H54 (cell line): Measurements from ENCODE around the gene CLDN2.

Experiments
- DNase-seq: peaks from one replicate; pipeline ENCODE4 v3.0.0; 2011; ENCODE audit warnings: low spot score, mixed read lengths; ENCODE audit not compliant: insufficient read length
- FAIRE-seq: peaks from 3 replicates; lab custom pipeline; 2011; peaks lifted over from hg19 to GRCh38; lab: Jason Lieb, UNC
- POLR2A ChIP-seq: IDR thresholded peaks from 2 replicates; pipeline ENCODE4 v1.6.1; 2011; ENCODE audit warnings: low read depth, mild to moderate bottlenecking, low read length

CLDN2 gene

DNA sequence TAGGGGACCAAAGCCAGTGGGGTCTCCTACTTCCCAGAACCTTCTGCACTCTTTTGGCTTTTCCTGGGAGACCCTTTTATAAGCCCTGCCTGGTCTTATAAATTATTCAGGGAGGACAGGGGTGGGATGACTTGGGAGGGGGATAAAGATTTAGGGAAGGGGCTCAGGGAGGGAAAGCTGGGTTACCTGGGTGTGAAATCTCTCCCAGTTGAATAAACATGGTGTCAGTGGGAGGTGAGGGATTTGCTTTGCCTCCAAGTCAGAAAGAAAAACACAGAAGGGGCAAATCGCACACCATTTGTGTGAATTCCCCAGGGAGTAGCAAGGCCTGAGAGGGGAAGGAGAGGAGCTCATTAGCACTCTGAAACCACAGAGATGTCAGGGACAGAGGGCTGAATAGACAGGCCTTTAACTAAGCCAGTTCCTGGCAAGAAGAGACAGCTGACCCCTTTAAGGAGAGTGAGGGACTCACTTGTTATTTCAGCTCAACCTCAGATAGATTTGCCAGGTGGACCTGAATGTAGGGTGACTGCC, 16.8 kb upstream of the CLDN2 start, which contains the start of gene RIPPLY1:
Gene RIPPLY1 (minus strand): TSS at position 51 of the 534 bp plus-strand sequence. CDS start 54 bp downstream, outside the sequence.
- no peak for TF ChIP-seq POLR2A
- FAIRE-seq (no peak), DNase-seq (no peak)

- FAIRE-seq (no peak), DNase-seq (no peak)
- no peak for TF ChIP-seq POLR2A
Observed at GRCh38 chrX:106903856-106904528, 16.2 kb upstream of the CLDN2 start.

- FAIRE-seq = no peak
- DNase-seq = no peak
- TF ChIP-seq POLR2A = no peak
Observed at GRCh38 chrX:106905064-106905708, 15.0 kb upstream of the CLDN2 start.

DNA sequence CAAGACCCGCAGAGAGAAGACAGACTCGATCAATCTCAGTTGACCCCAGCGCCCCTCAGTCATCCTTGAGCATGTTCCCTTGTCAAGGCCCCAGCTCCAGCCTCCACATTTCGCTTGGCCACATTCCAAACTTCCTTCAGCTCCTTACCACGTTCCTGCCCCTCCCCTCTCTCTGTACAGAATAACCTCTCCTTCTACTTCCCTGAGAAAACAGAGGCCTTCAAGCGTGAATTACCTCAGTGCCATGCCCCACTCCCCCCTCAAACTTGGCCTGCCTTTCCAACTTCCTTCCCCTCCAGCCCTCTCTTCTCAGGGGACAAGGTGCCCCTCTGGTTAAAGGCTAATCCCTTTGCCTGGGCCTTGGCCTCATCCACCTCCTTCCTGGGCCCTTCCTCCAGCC, 13.8 kb upstream of the CLDN2 start:
- no peak for DNase-seq
- TF ChIP-seq POLR2A = no peak
- FAIRE-seq = no peak

GRCh38 chrX:106912864-106913263, 7.3 kb upstream of the CLDN2 start:
- TF ChIP-seq POLR2A = no peak
- FAIRE-seq (no peak), DNase-seq (no peak)

GRCh38 chrX:106917830-106918500, 2.2 kb upstream of the CLDN2 start:
- DNase-seq = peak; percentile 52
- TF ChIP-seq POLR2A = no peak
- FAIRE-seq = peak; percentile 99

DNA sequence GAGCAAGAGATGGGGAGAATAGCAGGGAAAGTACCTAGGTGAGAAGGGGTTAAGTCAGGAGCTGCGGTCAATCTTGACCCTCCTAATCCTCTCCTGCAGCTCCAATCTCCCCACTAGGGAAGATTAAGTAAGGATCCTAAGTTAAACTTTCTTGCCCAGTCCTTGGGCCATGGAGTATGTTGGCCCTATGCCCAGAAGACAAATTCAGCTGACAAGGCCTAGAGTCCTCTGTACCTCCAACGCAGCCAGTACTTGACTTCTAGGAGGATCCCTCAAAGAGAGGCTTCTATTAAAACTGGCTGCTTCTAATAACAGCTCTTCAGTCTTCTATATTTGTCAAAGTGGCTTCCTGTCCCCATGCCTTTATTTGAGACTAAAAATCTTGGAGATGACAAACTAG, 1.4 kb downstream of the CLDN2 start:
- no peak for FAIRE-seq
- no peak for DNase-seq
- no peak for TF ChIP-seq POLR2A

GRCh38 chrX:106927023-106927422, 6.8 kb downstream of the CLDN2 start:
- no peak for TF ChIP-seq POLR2A
- DNase-seq (no peak), FAIRE-seq (no peak)

DNA sequence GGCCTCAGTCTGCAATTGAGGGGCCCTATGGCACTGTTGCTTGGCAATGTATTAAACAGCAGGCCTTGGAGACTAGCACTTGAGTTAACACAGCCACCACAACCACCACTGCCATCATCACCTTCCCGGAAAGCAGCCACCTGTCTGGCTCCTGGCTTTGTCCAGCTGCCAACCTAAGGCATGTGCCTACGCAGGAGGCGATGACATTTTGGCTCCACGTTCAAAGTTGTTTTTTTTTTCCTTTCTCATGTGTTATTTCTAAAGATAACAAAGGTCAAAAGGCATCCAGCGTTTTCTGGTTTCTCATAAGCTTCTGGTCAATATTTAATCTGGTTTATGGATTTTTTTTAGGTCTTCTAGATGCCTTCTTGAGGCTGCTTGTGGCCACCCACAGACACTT, 7.5 kb downstream of the CLDN2 start:
- FAIRE-seq = no peak
- no peak for DNase-seq
- no peak for TF ChIP-seq POLR2A

DNA sequence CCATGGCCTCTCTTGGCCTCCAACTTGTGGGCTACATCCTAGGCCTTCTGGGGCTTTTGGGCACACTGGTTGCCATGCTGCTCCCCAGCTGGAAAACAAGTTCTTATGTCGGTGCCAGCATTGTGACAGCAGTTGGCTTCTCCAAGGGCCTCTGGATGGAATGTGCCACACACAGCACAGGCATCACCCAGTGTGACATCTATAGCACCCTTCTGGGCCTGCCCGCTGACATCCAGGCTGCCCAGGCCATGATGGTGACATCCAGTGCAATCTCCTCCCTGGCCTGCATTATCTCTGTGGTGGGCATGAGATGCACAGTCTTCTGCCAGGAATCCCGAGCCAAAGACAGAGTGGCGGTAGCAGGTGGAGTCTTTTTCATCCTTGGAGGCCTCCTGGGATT, 8.0 kb downstream of the CLDN2 start:
- FAIRE-seq (no peak), DNase-seq (no peak)
- TF ChIP-seq POLR2A = no peak

DNA sequence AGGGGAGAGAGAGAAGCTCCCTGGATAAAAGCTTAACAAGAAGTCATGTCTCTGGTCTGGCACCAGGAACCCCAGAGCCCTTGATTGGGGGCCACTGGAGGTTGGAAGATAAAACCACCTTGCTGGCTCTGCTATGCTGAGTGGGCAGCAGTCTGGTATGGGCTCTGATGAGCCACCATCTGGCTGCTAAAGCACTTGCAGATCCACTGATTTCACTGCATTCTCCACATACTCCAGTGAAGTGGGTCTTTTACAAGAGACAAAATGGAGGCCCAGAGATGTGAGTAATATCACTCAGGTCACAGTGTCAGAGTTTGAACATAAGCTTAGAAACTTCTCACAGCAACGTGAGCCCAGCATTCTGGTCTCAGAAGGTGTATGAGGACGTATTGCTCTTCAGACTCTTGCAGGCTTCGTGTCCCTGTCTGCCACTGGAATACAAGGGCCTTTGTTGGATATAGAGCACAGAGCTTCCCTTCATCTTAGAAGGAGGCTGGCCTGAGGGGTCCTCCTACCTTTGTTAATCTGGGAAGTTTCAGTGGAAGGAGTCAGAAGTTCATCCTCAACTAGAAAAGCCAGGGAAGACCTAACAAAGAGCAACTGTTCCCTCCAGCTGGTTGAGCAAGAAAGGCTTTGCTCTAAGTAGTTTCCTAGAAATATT, 11.8 kb downstream of the CLDN2 start:
- no peak for TF ChIP-seq POLR2A
- FAIRE-seq (no peak), DNase-seq (no peak)

- DNase-seq (no peak), FAIRE-seq (no peak)
- no peak for TF ChIP-seq POLR2A
Observed at GRCh38 chrX:106932492-106932923, 12.3 kb downstream of the CLDN2 start.

DNA sequence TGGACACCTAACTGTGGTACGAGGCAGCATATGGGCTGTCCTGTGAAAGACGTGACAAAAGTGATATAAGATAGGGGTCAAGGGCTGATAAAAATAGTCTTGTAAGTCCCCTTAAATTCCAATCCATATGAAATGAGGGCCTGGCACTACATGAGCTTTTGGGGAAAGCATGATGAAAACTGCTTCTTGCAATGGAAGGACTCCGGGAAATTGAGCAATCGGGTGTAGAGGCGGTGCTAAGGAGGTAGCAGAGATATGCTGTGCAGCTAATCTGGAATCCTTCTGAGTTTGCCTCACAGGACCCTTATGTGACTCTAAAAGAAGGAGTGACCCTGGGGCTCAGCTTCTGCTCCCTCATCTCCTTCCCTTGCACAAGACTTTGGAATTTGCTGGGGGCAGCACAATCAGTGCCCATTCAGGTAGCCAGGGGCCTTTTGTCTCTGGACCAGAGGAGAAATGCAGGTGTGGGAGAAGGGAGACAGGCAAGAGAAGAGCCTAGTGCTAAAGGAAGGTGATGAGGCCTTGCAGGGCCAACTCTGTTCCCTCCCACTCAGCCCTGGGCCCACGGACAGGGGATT, 12.8 kb downstream of the CLDN2 start:
- no peak for DNase-seq
- no peak for FAIRE-seq
- no peak for TF ChIP-seq POLR2A
